ENCODE measurements around the gene ERLEC1.
"Not testable (repeated sequence)": the region's sequence is repeated elsewhere in the genome, so short reads cannot be mapped to it uniquely, and the experiment has no call there.

ERLEC1 gene

GRCh38 chr2:53751728-53752127, 35.1 kb upstream of the ERLEC1 start:
- H3K4me3 ChIP-seq (replicated peaks; ENCODE audit: low read depth, low read length), result no peak overlapping the region
- TF ChIP-seq CTCF (IDR thresholded peaks at IDR 0.05; ENCODE audit: low read depth, low read length, missing control alignments), result no peak
- DNase-seq (ENCODE audit: extremely low read depth, low read depth), result no peak

- no peak for TF ChIP-seq CTCF (IDR thresholded peaks at IDR 0.05; ENCODE audit: low read depth, low read length, missing control alignments)
- H3K4me3 ChIP-seq (replicated peaks; ENCODE audit: low read depth, low read length), result no peak overlapping the region
- DNase-seq (ENCODE audit: extremely low read depth, low read depth), result no peak
Measured at GRCh38 chr2:53752385-53752784, 34.5 kb upstream of the ERLEC1 start.

- no peak for TF ChIP-seq CTCF (IDR thresholded peaks at IDR 0.05; ENCODE audit: low read depth, low read length, missing control alignments)
- no peak overlapping the region for H3K4me3 ChIP-seq (replicated peaks; ENCODE audit: low read depth, low read length)
- DNase-seq (ENCODE audit: extremely low read depth, low read depth), result no peak
Measured at GRCh38 chr2:53753041-53753440, 33.8 kb upstream of the ERLEC1 start.

- H3K4me3 ChIP-seq (replicated peaks; ENCODE audit: low read depth, low read length), result no peak overlapping the region
- no peak for TF ChIP-seq CTCF (IDR thresholded peaks at IDR 0.05; ENCODE audit: low read depth, low read length, missing control alignments)
- DNase-seq (ENCODE audit: extremely low read depth, low read depth), result no peak
Measured at GRCh38 chr2:53755121-53755520, 31.7 kb upstream of the ERLEC1 start.

GRCh38 chr2:53756644-53757043, 30.2 kb upstream of the ERLEC1 start:
- DNase-seq (ENCODE audit: extremely low read depth, low read depth), result no peak
- no peak overlapping the region for H3K4me3 ChIP-seq (replicated peaks; ENCODE audit: low read depth, low read length)
- TF ChIP-seq CTCF (IDR thresholded peaks at IDR 0.05; ENCODE audit: low read depth, low read length, missing control alignments), result no peak

- not testable (repeated sequence) for DNase-seq (ENCODE audit: extremely low read depth, low read depth); H3K4me3 ChIP-seq (replicated peaks; ENCODE audit: low read depth, low read length)
Measured at GRCh38 chr2:53757206-53757605, 29.6 kb upstream of the ERLEC1 start.

GRCh38 chr2:53765767-53766166, 21.1 kb upstream of the ERLEC1 start:
- no peak for DNase-seq (ENCODE audit: extremely low read depth, low read depth)
- TF ChIP-seq CTCF (IDR thresholded peaks at IDR 0.05; ENCODE audit: low read depth, low read length, missing control alignments), result no peak
- no peak overlapping the region for H3K4me3 ChIP-seq (replicated peaks; ENCODE audit: low read depth, low read length)
